ENCODE data around the gene FXYD3. TPM values are rescaled to one million over a fixed set of nuclear protein-coding genes. Genes with fewer than 3 reads are reported as not detected.

Gene FXYD3
- total and polyA plus RNA-seq, 7 experiments from 2014 or later: not detected

DNA sequence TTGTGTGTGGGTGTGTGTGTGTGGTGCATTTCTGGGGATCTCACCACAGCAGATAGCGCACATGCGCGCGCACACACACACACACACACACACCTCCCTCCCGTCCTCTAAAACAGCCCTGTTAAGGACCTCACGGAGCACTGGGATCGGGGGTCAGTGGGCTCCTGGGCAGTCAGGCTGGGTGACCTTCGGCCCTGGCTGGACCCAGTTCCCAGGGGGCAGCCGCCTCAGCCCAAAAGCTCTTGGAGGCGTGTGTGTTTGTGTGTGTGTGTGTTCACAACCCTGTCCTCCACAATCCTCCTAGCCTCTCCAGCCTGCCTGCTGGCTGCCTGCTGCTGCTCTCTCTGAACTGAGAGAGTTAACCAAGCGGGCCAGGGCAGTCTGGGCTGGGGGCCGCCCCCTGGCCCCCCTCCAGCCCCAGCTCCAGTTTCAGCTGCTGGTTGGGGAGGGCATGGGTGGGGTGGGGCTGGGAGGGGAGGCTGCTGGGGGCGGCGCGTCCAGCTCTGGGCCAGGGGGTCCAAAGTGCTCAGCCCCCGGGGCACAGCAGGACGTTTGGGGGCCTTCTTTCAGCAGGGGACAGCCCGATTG, 22.8 kb downstream of the FXYD3 start, which contains the start of gene FXYD1:
FXYD1 (plus strand) TSS at position 520 of the 588 bp plus-strand sequence. CDS start 1,256 bp downstream, outside the sequence.
- H3K27me3 Mint-ChIP-seq: peaks cover 0 to 18% (median 0%) of the 10 kb centered on the region in 5 donors
- peaks cover 0 to 2% (median 0%) of the 10 kb centered on the region in 11 donors for H3K9me3 Mint-ChIP-seq
- H3K27ac ChIP-seq (ENCODE audit: low read depth, low read length): no peak within 1 kb of the TSS
- peaks cover 16 to 24% of the 10 kb centered on the region in 2 donors for H3K4me1 ChIP-seq (ENCODE audit: control insufficient read depth in 2 of 2, insufficient read depth in 2 of 2, low read length in 2 of 2)
- no peaks in the 10 kb centered on the region for H3K36me3 ChIP-seq (ENCODE audit: control insufficient read depth in 2 of 3, insufficient read depth in 3 of 3, low read length in 3 of 3)
- intact Hi-C loops (cut with micrococcal nuclease): no loop called here
- H3K27me3 ChIP-seq (ENCODE audit: control insufficient read depth in 2 of 2, insufficient read depth in 2 of 2, low read length in 2 of 2): no peaks in the 10 kb centered on the region
- peak within 1 kb of the TSS in 3 of 9 donors; percentile 2 to 53 (median 36) for H3K27ac Mint-ChIP-seq
- POLR2A ChIA-PET: interaction anchor here (1.1 kb wide), 1 partner anchor 14 kb away, joined by 4 read pairs; no protein-coding TSS in a partner anchor
- no peaks in the 10 kb centered on the region for H3K9me3 ChIP-seq (ENCODE audit: control insufficient read depth in 2 of 3, low read length in 3 of 3)
- H3K36me3 Mint-ChIP-seq: peaks cover 0 to 4% (median 0%) of the 10 kb centered on the region in 5 donors
- H3K4me3 ChIP-seq (ENCODE audit: low read length): no peak within 1 kb of the TSS
- no peak for DNase-seq
- no peak for ATAC-seq
- CTCF ChIA-PET: no interaction called here
- H3K4me1 Mint-ChIP-seq: peaks cover 14 to 31% (median 24%) of the 10 kb centered on the region in 7 donors
- H3K4me3 Mint-ChIP-seq: no peak within 1 kb of the TSS

DNA sequence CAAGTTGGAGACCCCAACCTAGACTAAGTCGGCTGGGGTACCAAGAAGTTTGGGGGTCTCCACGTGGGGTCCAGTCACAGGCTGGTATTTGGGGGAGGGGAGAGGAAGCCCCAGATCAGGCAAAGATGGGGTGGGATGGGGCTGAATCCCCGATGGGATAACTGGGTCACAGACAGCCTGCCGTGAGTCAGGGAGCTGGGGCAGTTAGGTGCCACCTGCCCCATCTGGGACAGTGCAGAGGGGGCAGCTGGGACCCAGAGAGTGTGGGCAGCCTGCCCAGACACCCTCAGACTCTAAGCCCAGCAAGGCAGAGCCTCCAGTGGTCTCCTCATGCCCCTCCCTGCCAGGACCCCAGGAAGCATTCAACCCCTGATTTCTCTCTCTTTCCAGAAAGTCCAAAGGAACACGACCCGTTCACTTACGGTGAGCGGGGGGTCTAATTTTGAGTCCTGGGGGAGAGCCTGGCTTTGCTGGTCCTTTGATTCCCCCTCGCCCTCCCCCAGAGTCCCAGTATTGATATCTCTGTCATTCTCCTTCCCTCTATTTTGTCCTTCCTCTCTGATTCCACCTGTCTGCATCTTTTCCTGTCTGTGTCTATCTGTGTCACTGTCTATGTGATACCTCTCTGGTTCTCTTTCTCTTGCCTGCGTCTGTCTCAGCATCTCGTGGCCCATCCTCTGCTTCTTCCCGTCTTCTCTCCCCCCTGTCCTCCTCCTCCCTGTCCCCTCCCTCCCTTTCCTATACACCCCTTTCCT, 24.8 kb downstream of the FXYD3 start:
- Mint-ChIP-seq H3K4me1 (peaks cover 32 to 50% (median 40%) of the 10 kb centered on the region in 7 donors), H3K27me3 (peaks cover 0 to 32% (median 0%) of the 10 kb centered on the region in 5 donors), H3K27ac (peak overlapping the region in 6 of 9 donors; percentile 17 to 93 (median 62)), H3K36me3 (no peaks in the 10 kb centered on the region), H3K4me3 (peak overlapping the region in 9 of 10 donors; percentile 34 to 96 (median 66)), H3K9me3 (peaks cover 0 to 2% (median 0%) of the 10 kb centered on the region in 11 donors)
- H3K9me3 ChIP-seq (ENCODE audit: control insufficient read depth in 2 of 3, low read length in 3 of 3): no peaks in the 10 kb centered on the region
- H3K27me3 ChIP-seq (ENCODE audit: control insufficient read depth in 2 of 2, insufficient read depth in 2 of 2, low read length in 2 of 2): no peaks in the 10 kb centered on the region
- intact Hi-C loops (cut with micrococcal nuclease): loop anchor here (2.0 to 10.0 kb wide), 6 partner anchors 204 to 502 kb away; partner anchors contain the start of genes ETV2 (in 1 of the 2), FFAR1 (in 1 of the 2), RBM42 (in 1 of the 2) and SCGB2B2 (in 1 of the 2)
- H3K36me3 ChIP-seq (ENCODE audit: control insufficient read depth in 2 of 3, insufficient read depth in 3 of 3, low read length in 3 of 3): no peaks in the 10 kb centered on the region
- H3K27ac ChIP-seq (ENCODE audit: low read depth, low read length): no peak overlapping the region
- ATAC-seq (no peak), DNase-seq (no peak)
- POLR2A ChIA-PET: interaction anchor here (1.0 to 6.6 kb wide), 6 partner anchors 14 to 168 kb away, joined by 3 to 54 read pairs (median 18); partner anchors contain the start of genes FXYD5 and USF2
- H3K4me3 ChIP-seq (ENCODE audit: low read length): no peak overlapping the region
- CTCF ChIA-PET: interaction anchor here (0.6 to 4.9 kb wide), 4 partner anchors 13 to 75 kb away, joined by 3 to 45 read pairs (median 20); partner anchors contain the start of gene FXYD5
- H3K4me1 ChIP-seq (ENCODE audit: control insufficient read depth in 2 of 2, insufficient read depth in 2 of 2, low read length in 2 of 2): peaks cover 28 to 34% of the 10 kb centered on the region in 2 donors

DNA sequence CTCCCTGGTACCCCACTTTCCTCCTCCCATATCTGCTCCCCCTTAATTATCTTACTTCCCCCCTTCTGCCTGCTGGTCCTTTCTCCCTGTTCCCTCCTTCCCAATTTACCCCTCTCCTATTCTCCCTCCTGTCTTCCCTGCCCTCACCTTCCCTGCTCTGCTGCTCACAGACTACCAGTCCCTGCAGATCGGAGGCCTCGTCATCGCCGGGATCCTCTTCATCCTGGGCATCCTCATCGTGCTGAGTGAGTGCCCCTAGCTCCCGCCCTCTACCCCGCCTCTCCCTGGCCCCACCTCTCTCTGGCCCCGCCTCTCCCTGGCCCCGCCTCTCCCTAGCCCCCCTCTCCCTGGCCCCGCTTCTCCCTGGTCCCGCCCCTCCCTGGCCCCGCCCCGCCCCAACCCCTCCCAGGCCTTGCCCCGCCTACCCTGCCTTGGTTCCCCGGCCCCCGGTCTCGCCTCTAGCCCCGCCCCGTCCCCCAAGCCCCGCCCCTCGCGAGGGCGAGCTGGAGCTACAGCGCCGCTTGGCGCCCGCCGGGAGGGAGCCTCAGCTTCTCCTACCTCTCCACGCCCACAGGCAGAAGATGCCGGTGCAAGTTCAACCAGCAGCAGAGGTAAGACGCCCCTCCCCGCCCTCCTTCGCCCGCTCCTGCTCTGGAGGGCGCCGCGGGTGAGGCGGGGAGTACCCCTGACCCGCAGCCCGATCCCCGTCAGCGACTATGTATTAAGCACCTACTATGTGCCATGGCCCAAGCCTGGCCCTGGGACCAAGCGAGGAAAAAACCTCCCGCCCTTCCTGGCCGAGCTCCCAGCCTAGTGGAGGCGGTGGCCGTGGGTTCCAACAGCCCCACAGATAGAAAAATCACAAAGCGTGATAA, 25.6 kb downstream of the FXYD3 start:
- H3K27ac ChIP-seq (ENCODE audit: low read depth, low read length): no peak overlapping the region

DNA sequence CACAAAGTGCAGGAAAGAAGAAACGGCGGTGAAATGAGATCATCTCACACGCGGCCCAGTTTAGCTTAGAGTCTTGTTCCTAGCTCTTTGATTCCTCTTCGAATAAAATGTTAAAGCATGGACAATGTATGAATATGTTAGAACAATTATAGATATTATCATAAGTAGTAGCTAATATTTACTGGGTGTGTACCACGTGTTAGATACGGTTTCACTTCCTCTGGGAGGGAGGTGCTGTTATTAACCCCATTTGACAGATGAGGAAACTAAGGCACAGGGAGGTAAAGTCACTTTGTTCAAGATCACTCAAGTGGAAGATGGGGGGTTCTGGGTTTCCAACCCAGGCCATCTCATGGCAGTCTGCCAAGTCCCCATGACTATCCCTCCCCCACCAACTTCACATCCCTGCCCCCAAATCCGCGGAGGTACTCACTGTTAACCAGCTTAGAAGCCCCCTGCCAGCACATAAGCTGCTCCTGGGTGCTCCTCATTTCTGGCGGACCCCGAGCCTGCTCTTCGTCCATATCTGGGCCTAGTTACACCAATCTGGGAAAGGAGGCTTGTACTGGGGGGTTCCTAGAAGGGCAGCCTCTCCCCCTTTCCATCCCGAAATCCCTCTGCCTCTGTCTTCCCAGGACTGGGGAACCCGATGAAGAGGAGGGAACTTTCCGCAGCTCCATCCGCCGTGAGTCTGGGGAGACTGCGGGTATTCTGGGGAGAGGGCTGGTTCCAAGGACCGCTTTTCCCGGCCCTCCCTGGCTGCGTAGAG, 26.4 kb downstream of the FXYD3 start:
- Histone ChIP-seq H3K36me3 (ENCODE audit: control insufficient read depth in 2 of 3, insufficient read depth in 3 of 3, low read length in 3 of 3) (no peaks in the 10 kb centered on the region), H3K27me3 (ENCODE audit: control insufficient read depth in 2 of 2, insufficient read depth in 2 of 2, low read length in 2 of 2) (no peaks in the 10 kb centered on the region), H3K27ac (ENCODE audit: low read depth, low read length) (no peak overlapping the region), H3K4me1 (ENCODE audit: control insufficient read depth in 2 of 2, insufficient read depth in 2 of 2, low read length in 2 of 2) (peaks cover 28 to 34% of the 10 kb centered on the region in 2 donors), H3K9me3 (ENCODE audit: control insufficient read depth in 2 of 3, low read length in 3 of 3) (no peaks in the 10 kb centered on the region), H3K4me3 (ENCODE audit: low read length) (peak overlapping the region; percentile 65)
- Mint-ChIP-seq H3K9me3 (peaks cover 0 to 2% (median 0%) of the 10 kb centered on the region in 11 donors), H3K27me3 (peaks cover 0 to 32% (median 0%) of the 10 kb centered on the region in 5 donors), H3K36me3 (no peaks in the 10 kb centered on the region), H3K27ac (peak overlapping the region; percentile 37 to 93 (median 82)), H3K4me3 (peak overlapping the region; percentile 80 to 96 (median 85)), H3K4me1 (peaks cover 31 to 47% (median 40%) of the 10 kb centered on the region in 7 donors)
- ATAC-seq: no peak
- ChIA-PET CTCF (interaction anchor here (0.6 to 4.9 kb wide), 23 partner anchors 10 to 211 kb away, joined by 3 to 45 read pairs (median 4); partner anchors contain the start of gene FXYD5), POLR2A (interaction anchor here (0.7 to 6.6 kb wide), 24 partner anchors 12 to 598 kb away, joined by 3 to 54 read pairs (median 4); partner anchors contain the start of genes FXYD5 and USF2)
- intact Hi-C loops (cut with micrococcal nuclease): loop anchor here (1.0 to 10.0 kb wide), 15 partner anchors 12 to 500 kb away; partner anchors contain the start of genes ETV2 (in 1 of the 2), FFAR1 (in 1 of the 2), FXYD5 (in 1 of the 2) and RBM42 (in 1 of the 2)
- DNase-seq: no peak

More for the DNA sequence above, 25.6 kb downstream of the FXYD3 start:
- Mint-ChIP-seq H3K9me3 (peaks cover 0 to 2% (median 0%) of the 10 kb centered on the region in 11 donors), H3K27me3 (peaks cover 0 to 33% (median 0%) of the 10 kb centered on the region in 5 donors), H3K4me3 (peak overlapping the region; percentile 80 to 96 (median 85)), H3K27ac (peak overlapping the region; percentile 78 to 93 (median 84)), H3K4me1 (peaks cover 31 to 47% (median 37%) of the 10 kb centered on the region in 7 donors), H3K36me3 (no peaks in the 10 kb centered on the region)
- Histone ChIP-seq H3K9me3 (ENCODE audit: control insufficient read depth in 2 of 3, low read length in 3 of 3) (no peaks in the 10 kb centered on the region), H3K27me3 (ENCODE audit: control insufficient read depth in 2 of 2, insufficient read depth in 2 of 2, low read length in 2 of 2) (no peaks in the 10 kb centered on the region), H3K4me1 (ENCODE audit: control insufficient read depth in 2 of 2, insufficient read depth in 2 of 2, low read length in 2 of 2) (peaks cover 28 to 34% of the 10 kb centered on the region in 2 donors), H3K4me3 (ENCODE audit: low read length) (peak overlapping the region; percentile 65), H3K36me3 (ENCODE audit: control insufficient read depth in 2 of 3, insufficient read depth in 3 of 3, low read length in 3 of 3) (no peaks in the 10 kb centered on the region)
- peak; percentile 93 for ATAC-seq
- DNase-seq: peak; percentile 88 to 97 (median 92)
- POLR2A ChIA-PET: interaction anchor here (0.7 to 6.6 kb wide), 20 partner anchors 13 to 599 kb away, joined by 3 to 54 read pairs (median 4); partner anchors contain the start of genes FXYD5 and USF2
- intact Hi-C loops (cut with micrococcal nuclease): loop anchor here (1.0 to 10.0 kb wide), 15 partner anchors 13 to 501 kb away; partner anchors contain the start of genes ETV2 (in 1 of the 2), FFAR1 (in 1 of the 2), FXYD5 (in 1 of the 2) and RBM42 (in 1 of the 2)
- CTCF ChIA-PET: interaction anchor here (0.6 to 4.9 kb wide), 22 partner anchors 11 to 212 kb away, joined by 3 to 45 read pairs (median 4); partner anchors contain the start of gene FXYD5
